VCaP (cell line): ENCODE measurements around the gene INPP5E.

ENCODE experiments used
- H3K27ac ChIP-seq: fragments of 450-650 bp; 2 replicates; pipeline ENCODE4 v1.5.1; 2017
- TF ChIP-seq, protein P1 (sequence below): fragments of 450-650 bp; conservative IDR thresholded peaks from 2 replicates; pipeline ENCODE4 v1.5.1; 2017; ENCODE audit warnings: mild to moderate bottlenecking, moderate library complexity

INPP5E gene

DNA sequence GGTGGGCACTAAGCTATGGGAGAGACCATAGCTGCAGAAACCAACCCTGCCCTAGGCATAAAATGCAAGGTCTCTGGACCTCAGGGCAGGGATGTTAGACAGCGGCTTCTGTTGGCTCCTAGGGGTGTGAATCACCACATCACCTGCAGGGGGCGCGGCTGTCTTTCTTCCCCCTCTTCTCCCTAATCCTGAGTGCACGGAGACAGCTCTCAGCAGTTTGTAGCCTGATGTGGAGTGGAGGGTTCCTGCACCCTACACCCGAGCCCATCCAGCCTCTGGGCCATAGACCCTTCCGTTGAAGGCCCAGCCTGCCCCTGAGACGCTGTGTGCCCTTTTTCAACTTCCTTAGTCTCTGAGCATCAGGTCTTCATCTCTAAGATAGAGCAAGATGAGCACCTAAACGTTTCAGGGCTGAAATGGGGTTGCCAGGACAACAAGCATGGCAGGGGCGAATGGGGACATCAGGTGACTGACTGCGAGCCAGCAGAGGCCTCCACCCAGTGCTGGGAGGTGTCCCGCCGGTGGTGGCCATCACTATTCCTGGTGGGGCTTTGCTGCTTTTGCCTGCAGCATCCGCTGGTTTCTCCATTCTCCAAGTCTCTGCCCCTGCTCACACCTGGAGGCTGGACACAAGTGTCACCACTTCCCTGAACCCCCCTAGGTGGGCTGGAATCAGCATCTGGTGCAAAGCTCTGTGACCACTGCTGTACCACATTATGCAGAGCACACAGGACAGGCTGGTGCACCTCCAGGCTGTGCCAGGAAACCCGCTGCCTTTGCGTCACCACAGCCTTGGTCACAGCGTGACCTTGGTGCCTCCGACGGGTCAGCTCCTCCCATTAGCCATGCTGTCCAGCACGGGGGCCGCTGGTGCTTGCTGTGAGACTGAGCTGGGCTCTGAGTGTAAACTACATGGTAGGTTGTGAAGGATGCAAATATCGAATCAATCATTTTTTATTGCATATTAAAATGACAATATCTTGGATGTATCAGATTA, 45.7 kb upstream of the INPP5E start:
- H3K27ac ChIP-seq = peak overlapping the region; percentile 100
- TF ChIP-seq, protein P1, sequence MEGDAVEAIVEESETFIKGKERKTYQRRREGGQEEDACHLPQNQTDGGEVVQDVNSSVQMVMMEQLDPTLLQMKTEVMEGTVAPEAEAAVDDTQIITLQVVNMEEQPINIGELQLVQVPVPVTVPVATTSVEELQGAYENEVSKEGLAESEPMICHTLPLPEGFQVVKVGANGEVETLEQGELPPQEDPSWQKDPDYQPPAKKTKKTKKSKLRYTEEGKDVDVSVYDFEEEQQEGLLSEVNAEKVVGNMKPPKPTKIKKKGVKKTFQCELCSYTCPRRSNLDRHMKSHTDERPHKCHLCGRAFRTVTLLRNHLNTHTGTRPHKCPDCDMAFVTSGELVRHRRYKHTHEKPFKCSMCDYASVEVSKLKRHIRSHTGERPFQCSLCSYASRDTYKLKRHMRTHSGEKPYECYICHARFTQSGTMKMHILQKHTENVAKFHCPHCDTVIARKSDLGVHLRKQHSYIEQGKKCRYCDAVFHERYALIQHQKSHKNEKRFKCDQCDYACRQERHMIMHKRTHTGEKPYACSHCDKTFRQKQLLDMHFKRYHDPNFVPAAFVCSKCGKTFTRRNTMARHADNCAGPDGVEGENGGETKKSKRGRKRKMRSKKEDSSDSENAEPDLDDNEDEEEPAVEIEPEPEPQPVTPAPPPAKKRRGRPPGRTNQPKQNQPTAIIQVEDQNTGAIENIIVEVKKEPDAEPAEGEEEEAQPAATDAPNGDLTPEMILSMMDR = peak; percentile 96

- TF ChIP-seq, protein P1 = no peak
Observed at GRCh38 chr9:136484153-136485048, 44.8 kb upstream of the INPP5E start.

DNA sequence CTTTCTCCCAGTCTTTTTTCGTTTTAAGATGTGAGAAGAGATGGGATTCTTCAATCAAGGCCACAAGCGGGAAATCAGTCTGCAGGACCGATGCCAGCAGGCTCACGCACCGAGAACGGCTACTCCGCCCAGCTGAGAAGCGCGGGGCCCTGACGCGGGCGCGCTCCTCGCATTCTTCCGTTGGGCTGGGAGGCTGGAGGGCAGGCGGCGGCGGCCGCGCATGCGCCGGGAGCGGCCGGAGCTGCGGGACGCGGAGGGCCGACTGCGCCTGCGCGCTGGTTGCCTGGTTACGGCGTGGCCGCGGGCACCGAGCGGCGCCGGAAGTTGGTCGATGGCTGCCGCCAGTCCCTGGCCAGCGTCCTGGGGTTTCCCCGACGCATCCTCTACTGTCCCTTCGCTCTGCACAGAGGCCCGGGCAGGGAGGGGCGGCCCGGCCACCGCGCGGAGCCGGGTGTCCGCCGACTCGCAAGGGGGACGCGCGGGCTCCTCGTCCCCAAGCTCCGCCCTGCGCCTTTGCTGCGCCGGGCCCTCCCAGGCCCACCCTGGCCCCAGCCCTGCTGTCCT, 44.0 kb upstream of the INPP5E start:
- H3K27ac ChIP-seq = peak overlapping the region; percentile 100
- TF ChIP-seq, protein P1 = no peak

More at GRCh38 chr9:136484153-136485048, 44.8 kb upstream of the INPP5E start:
- peak overlapping the region; percentile 100 for H3K27ac ChIP-seq

- peak within 1 kb of the TSS; percentile 100 for H3K27ac ChIP-seq
- TF ChIP-seq, protein P1 = no peak
Observed at GRCh38 chr9:136482793-136483588, 43.3 kb upstream of the INPP5E start, which contains the start of gene SEC16A. SEC16A (minus strand) TSS chr9:136483040; CDS start chr9:136477615, 5,425 bp downstream.

DNA sequence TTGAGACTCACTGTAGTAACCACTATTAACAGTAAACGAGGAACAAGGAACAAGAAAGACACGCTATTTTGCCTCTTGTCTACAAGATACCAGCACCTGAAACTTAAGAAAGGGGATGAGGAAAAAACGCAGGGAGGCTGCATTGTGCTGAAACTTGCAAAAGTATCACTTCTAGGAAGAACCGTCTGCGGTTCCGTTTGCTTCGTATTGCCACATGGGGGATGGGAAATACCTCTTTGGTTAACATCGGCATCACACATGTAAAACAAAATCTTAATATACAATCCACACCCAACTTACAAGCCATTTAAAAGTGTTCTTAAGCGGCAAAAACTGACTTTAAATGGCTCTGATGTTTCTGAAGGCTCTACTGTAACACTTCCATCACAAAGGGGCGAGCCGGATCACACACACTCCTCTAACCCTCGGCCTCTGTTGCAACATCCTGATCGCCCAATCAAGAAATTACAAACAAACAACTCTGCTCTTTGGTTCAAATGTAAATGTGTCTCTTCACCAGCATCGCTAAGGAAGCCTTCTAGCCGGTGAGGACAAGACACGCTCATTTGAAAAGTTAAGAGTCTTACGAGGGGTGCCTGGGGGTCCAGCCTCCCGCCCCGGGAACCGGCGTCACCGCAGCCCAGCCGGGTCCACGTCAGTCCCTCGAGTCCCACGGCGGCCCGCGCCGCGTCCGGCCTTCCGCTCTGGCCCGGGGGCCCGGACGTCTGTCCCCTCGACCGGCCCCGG, 42.6 kb upstream of the INPP5E start:
- TF ChIP-seq, protein P1 = no peak

GRCh38 chr9:136481558-136481957, 41.9 kb upstream of the INPP5E start:
- H3K27ac ChIP-seq = peak overlapping the region; percentile 100
- TF ChIP-seq, protein P1 = no peak

More for the DNA sequence above, 42.6 kb upstream of the INPP5E start:
- H3K27ac ChIP-seq = peak overlapping the region; percentile 100
